NCI-H345 treated with DMSO at 0.1 percent for 48 hours (cell line): ENCODE data around the gene PEAR1.
"Not testable (repeated sequence)": the region's sequence is repeated elsewhere in the genome, so short reads cannot be mapped to it uniquely, and the experiment has no call there.

ENCODE experiments used
- DNase-seq: peaks from one replicate; lab custom pipeline; 2025; ENCODE audit not compliant: unreplicated experiment; lab: John Stamatoyannopoulos, UW

PEAR1 gene

GRCh38 chr1:156913809-156914387 is 20.4 kb downstream of the PEAR1 start:
- DNase-seq: no peak

DNA sequence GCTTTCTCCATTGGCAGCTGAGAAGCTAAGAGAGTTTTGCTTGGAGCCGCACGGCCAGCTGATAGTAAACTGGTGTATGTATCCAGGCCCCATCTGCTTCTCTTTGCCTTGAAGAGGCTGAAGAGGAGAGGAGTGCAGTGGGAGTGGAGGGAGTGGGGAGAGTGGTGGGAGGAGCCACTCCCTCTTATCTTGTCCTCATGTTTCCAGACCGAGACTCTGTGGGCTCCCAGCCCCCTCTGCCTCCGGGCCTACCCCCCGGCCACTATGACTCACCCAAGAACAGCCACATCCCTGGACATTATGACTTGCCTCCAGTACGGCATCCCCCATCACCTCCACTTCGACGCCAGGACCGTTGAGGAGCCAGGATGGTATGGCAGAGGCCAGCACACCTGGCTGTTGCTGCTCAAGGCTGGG is 20.9 kb downstream of the PEAR1 start:
- DNase-seq: no peak

- no peak for DNase-seq
These were observed 26.9 kb downstream of the PEAR1 start, which contains the start of gene LRRC71 for GRCh38 chr1:156920233-156921052. Gene LRRC71 (plus strand): TSS chr1:156920632. CDS start chr1:156920804, 172 bp downstream.

DNA sequence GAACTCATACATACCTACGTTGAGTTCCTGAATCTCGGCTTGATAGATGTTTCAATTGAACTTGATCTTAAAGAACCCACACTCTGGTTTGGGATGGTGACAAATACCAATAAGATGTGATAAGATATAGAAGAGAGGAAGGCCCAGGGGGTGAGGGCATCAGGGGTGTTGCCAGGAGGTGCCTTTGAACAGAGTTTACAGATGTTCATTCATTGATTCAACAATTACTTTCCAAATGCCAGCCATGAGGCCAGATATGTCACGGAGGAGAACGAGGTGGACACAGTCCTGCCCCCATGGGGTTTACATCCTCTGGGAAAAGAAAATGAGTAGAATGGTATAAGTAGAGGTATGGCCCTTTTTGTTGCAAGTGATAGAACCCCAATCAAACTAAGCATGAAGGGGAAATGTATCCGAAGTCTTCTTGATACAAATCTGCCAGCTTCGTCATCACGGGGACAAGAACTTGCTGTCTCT is 27.6 kb downstream of the PEAR1 start:
- no peak for DNase-seq

DNA sequence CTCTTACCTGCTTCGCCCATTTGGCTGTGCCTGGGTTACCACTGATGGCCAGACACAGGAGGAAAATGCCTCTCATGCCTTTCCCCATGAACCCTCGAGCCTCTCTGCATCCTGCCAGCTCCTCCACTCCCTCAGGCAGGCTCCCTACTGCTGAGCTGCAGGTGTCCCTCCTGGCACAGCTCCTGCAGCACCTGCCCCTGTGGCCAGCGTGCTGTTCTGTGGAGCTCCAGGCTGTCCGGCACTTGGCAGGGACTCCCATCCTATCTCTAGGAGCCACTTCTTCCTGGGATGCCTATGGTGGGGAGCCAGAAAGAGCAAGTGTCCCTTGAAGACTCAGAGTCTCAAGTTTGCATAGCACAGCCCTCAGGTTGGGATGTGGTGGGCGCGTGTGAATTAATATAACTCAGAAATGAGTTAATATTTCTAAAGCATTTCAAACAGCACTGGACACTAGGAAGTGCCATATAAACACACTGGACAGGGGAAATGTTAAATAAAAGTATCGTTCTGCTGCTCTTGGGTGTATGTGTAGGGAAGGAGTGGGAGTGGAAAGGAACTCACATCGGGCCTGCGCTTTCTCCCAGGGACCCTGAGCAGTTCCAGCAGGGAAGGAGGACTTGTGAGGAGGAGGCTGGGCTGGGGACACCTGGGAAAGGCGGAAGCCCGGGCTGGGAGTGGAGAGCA is 29.6 kb downstream of the PEAR1 start:
- DNase-seq: peak; percentile 62

- DNase-seq: no peak
These were observed 30.4 kb downstream of the PEAR1 start for GRCh38 chr1:156923670-156924477.

DNA sequence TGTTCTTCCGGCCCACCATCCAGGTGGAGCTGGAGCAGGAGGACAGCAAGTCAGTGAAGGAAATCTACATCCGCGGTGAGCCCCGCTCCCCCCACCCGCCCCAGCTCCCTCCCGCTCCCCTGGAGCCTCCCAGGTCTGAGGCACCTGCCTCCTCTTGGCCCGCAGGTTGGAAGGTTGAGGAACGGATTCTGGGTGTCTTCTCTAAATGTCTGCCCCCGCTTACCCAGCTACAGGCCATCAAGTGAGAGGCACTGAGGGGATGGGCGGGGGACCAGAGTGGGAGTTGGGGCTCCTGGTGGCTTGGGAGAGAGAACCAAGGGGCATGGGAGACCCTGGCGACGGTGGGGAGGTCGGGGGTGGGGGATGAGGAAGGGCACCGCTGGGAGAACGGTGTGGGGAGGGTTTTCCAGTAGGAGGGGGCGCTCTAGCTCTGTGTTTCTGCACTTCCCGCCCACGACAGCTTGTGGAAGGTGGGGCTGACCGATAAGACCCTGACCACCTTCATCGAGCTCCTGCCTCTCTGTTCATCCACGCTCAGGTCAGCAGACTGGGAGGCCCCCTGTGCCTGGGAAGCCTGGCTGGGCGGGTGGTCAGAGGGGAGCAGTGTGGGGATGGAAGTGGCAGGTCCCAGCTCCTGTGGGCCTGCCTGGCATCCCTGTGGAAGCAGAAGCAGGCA is 31.1 kb downstream of the PEAR1 start:
- DNase-seq: no peak

GRCh38 chr1:156925154-156926010 is 31.9 kb downstream of the PEAR1 start:
- DNase-seq: no peak

- DNase-seq: peak; percentile 63
These were observed 32.7 kb downstream of the PEAR1 start for GRCh38 chr1:156926175-156926574.

DNA sequence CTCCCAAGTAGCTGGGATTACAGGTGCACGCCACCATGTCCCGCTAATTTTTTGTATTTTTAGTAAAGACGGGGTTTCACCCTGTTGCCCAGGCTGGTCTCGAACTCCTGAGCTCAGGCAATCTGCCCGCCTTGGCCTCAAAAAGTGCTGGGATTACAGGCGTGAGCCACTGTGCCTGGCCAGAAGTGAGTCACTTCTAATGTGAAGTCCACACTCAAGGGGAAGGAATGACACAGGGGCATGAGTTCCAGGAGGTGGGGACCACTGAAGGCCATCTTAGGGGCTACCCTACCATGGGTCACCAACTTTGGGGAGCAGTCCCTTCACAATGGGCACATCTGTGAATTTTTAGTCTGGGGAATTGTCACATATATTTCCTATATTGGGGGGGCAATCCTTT is 33.2 kb downstream of the PEAR1 start:
- not testable (repeated sequence) for DNase-seq

- DNase-seq: peak; percentile 32
These were observed 33.9 kb downstream of the PEAR1 start for GRCh38 chr1:156927215-156928042.

- DNase-seq: no peak
These were observed 34.6 kb downstream of the PEAR1 start for GRCh38 chr1:156928043-156928602.

DNA sequence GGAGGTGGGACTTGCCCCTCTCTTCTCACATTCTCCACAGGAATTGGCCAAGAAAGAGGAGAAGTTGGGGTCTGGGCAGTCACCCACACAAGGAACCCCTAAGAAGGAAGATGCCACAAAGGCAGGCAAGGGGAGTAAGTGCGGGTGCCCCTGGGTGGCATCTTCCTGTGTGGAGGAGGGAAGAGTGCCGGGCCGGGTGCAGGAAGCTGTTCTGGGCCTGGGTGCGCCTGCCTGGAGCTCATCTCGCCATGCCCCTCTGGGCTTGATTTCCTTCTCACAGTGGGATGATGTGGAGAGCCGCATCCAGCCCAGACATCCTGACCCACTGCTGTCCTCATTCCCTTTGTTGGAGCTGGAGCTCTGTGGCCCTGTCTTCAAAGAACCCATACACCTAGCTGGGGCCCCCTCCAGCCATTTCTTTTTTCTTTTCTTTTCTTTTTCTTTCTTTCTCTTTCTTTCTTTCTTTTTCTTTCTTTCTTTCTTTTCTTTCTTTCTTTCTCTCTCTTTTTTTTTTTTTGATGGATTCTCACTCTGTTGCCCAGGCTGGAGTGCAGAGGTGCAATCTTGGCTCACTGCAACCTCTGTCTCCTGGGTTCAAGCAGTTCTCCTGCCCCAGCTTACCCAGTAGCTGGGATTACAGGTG is 36.2 kb downstream of the PEAR1 start:
- no peak for DNase-seq

GRCh38 chr1:156930483-156930882 is 37.0 kb downstream of the PEAR1 start:
- DNase-seq: no peak

- no peak for DNase-seq
These were observed 37.9 kb downstream of the PEAR1 start for GRCh38 chr1:156931211-156931952.

- DNase-seq: no peak
These were observed 38.6 kb downstream of the PEAR1 start for GRCh38 chr1:156931974-156932710.
